GM21390 (cell line): ENCODE measurements around the gene EPN1.

Experiments
- ATAC-seq: cut with Tn5 transposase; IDR thresholded peaks from one replicate; pipeline ENCODE4 v1.9.1; 2021; ENCODE audit not compliant: unreplicated experiment

The EPN1 gene

GRCh38 chr19:55660404-55660803 lies 14.6 kb upstream of the EPN1 start:
- ATAC-seq: no peak

GRCh38 chr19:55660991-55661390 lies 14.0 kb upstream of the EPN1 start:
- ATAC-seq: no peak

- no peak for ATAC-seq
These were observed 13.2 kb upstream of the EPN1 start for GRCh38 chr19:55661826-55662225.

GRCh38 chr19:55663846-55664536 lies 11.0 kb upstream of the EPN1 start:
- no peak for ATAC-seq

GRCh38 chr19:55666343-55667005 lies 8.6 kb upstream of the EPN1 start:
- ATAC-seq: no peak

- no peak for ATAC-seq
These were observed 8.0 kb upstream of the EPN1 start for GRCh38 chr19:55667006-55667381.

- ATAC-seq: no peak
These were observed 7.5 kb upstream of the EPN1 start for GRCh38 chr19:55667511-55667910.

GRCh38 chr19:55667958-55668357 lies 7.1 kb upstream of the EPN1 start:
- no peak for ATAC-seq

GRCh38 chr19:55668603-55669348 lies 6.2 kb upstream of the EPN1 start:
- ATAC-seq: no peak

GRCh38 chr19:55669418-55670279 lies 5.4 kb upstream of the EPN1 start:
- ATAC-seq: no peak

- no peak for ATAC-seq
These were observed 4.6 kb upstream of the EPN1 start for GRCh38 chr19:55670280-55671053.

- no peak for ATAC-seq
These were observed 4.0 kb upstream of the EPN1 start for GRCh38 chr19:55671054-55671378.

- no peak for ATAC-seq
These were observed 2.6 kb upstream of the EPN1 start for GRCh38 chr19:55672418-55672817.

GRCh38 chr19:55673465-55673864 lies 1.6 kb upstream of the EPN1 start:
- no peak for ATAC-seq

- no peak for ATAC-seq
These were observed 1.1 kb upstream of the EPN1 start for GRCh38 chr19:55673889-55674288.

- ATAC-seq: no peak
These were observed 576 bp upstream of the EPN1 start for GRCh38 chr19:55674459-55674840.

- no peak for ATAC-seq
These were observed 782 bp downstream of the EPN1 start for GRCh38 chr19:55675661-55676354.

- no peak for ATAC-seq
These were observed 1.4 kb downstream of the EPN1 start for GRCh38 chr19:55676383-55676782.

- ATAC-seq: no peak
These were observed 2.0 kb downstream of the EPN1 start for GRCh38 chr19:55676889-55677505.
